Trophoblast cell (in vitro differentiated cells and primary cell): ENCODE results near the gene RAC2.

Experiments
- DNase-seq, 2 donors: peaks; one replicate each; pipeline ENCODE4 v3.0.0-alpha.2; 2016
- H2AFZ ChIP-seq: 2 replicates; pipeline ENCODE4 v1.6.1; 2013; ENCODE audit warnings: low read length, moderate library complexity, mild to moderate bottlenecking; ENCODE audit not compliant: insufficient read depth, poor library complexity
- H2AK5ac ChIP-seq: 2 replicates; pipeline ENCODE4 v1.6.1; 2013; ENCODE audit warnings: mild to moderate bottlenecking, low read length
- H2BK120ac ChIP-seq: 2 replicates; pipeline ENCODE4 v1.6.1; 2013; ENCODE audit warnings: low read length, mild to moderate bottlenecking, moderate library complexity; ENCODE audit not compliant: insufficient read depth, poor library complexity
- H2BK12ac ChIP-seq: 2 replicates; pipeline ENCODE4 v1.6.1; 2013; ENCODE audit warnings: mild to moderate bottlenecking, low read length, moderate library complexity
- H2BK5ac ChIP-seq: 2 replicates; pipeline ENCODE4 v1.6.1; 2013; ENCODE audit warnings: low read length, low read depth, moderate library complexity, mild to moderate bottlenecking; ENCODE audit not compliant: poor library complexity
- H3K14ac ChIP-seq: 2 replicates; pipeline ENCODE4 v1.6.1; 2013; ENCODE audit warnings: mild to moderate bottlenecking, low read length
- H3K18ac ChIP-seq: 2 replicates; pipeline ENCODE4 v1.6.1; 2013; ENCODE audit warnings: mild to moderate bottlenecking, low read length
- H3K23ac ChIP-seq: 2 replicates; pipeline ENCODE4 v1.6.1; 2013; ENCODE audit warnings: low read length
- H3K27ac ChIP-seq: 2 replicates; pipeline ENCODE4 v1.5.1; 2013; ENCODE audit warnings: low read depth, mild to moderate bottlenecking, inconsistent platforms, low read length, moderate library complexity
- H3K27me3 ChIP-seq: 2 replicates; pipeline ENCODE4 v1.6.1; 2013; ENCODE audit warnings: inconsistent platforms, mild to moderate bottlenecking, low read length, moderate library complexity; ENCODE audit not compliant: insufficient read depth
- H3K36me3 ChIP-seq, 2 experiments: 1 replicate in 1 of 2; 2 replicates in 1 of 2; pipeline ENCODE4 v1.6.1; 2013; ENCODE audit warnings: low read length in 2 of 2, mild to moderate bottlenecking in 2 of 2, moderate library complexity in 1 of 2; ENCODE audit not compliant: insufficient read depth in 2 of 2, control insufficient read depth in 1 of 2
- H3K4ac ChIP-seq: 2 replicates; pipeline ENCODE4 v1.6.1; 2013; ENCODE audit warnings: low read depth, mild to moderate bottlenecking, low read length, moderate library complexity
- H3K4me1 ChIP-seq, 2 experiments: 1 replicate in 1 of 2; 2 replicates in 1 of 2; pipeline ENCODE4 v1.6.1; 2013; ENCODE audit warnings: low read length in 2 of 2, mild to moderate bottlenecking in 2 of 2, moderate library complexity in 1 of 2; ENCODE audit not compliant: insufficient read depth in 2 of 2, control insufficient read depth in 1 of 2
- H3K4me2 ChIP-seq: 2 replicates; pipeline ENCODE4 v1.6.1; 2013; ENCODE audit warnings: inconsistent platforms, mild to moderate bottlenecking, low read length, moderate library complexity
- H3K4me3 ChIP-seq: 2 replicates; pipeline ENCODE4 v1.5.1; 2013; ENCODE audit warnings: mild to moderate bottlenecking, low read depth, low read length, inconsistent platforms
- H3K79me1 ChIP-seq: one replicate; pipeline ENCODE4 v1.6.1; 2013; ENCODE audit warnings: low read length
- H3K79me2 ChIP-seq: 2 replicates; pipeline ENCODE4 v1.6.1; 2013; ENCODE audit warnings: low read length, mild to moderate bottlenecking; ENCODE audit not compliant: control insufficient read depth, insufficient read depth, poor library complexity
- H3K9ac ChIP-seq: 2 replicates; pipeline ENCODE4 v1.6.1; 2013; ENCODE audit warnings: mild to moderate bottlenecking, low read length
- H3K9me3 ChIP-seq: 2 replicates; pipeline ENCODE4 v1.6.1; 2013; ENCODE audit warnings: low read depth, mild to moderate bottlenecking, control low read depth, inconsistent platforms, low read length; ENCODE audit not compliant: insufficient read depth
- H4K12ac ChIP-seq: 2 replicates; pipeline ENCODE4 v1.6.1; 2013; ENCODE audit warnings: low read depth, mild to moderate bottlenecking, low read length, moderate library complexity
- H4K8ac ChIP-seq: 2 replicates; pipeline ENCODE4 v1.6.1; 2013; ENCODE audit warnings: low read depth, mild to moderate bottlenecking, low read length, moderate library complexity
- H4K91ac ChIP-seq: one replicate; pipeline ENCODE4 v1.6.1; 2013; ENCODE audit warnings: low read depth, mild to moderate bottlenecking, low read length, moderate library complexity
- WGBS: extraction: QIAGEN DNeasy Blood & Tissue Kit; methylation state at CpG from one replicate; pipeline ENCODE4 v1.1.7; 2013; ENCODE audit warnings: missing lambda C conversion rate; ENCODE audit not compliant: insufficient read length, insufficient coverage; ENCODE audit errors: extremely low coverage; 5-methylcytosine and 5-hydroxymethylcytosine counted together

RAC2 gene

DNA sequence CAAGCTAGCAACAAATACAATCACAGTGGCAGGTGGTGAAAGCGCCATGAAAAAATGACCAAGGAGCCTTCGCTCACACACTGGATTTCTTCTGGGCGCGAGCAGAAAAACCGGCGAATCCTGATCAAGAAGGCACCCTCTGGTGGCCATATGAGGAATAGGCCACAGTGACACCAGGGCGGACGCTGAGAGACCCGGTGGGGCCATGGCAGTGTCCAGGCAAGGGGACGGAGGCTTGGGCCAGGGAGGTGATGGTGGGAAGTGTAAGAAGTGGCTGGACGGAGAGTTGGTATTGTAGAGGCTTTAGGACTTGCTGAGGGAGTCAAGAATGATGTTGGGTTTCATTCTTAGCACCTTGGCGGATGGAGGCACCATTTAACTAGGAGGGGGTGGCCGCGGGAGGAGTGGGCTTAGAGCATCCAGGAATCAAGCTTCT, 16.9 kb upstream of the RAC2 start:
- Histone ChIP-seq H2BK12ac (no peak overlapping the region), H4K8ac (no peak overlapping the region), H4K91ac (no peak overlapping the region), H2AFZ (no peak overlapping the region), H3K79me1 (no peaks in the 10 kb centered on the region), H3K36me3 (no peaks in the 10 kb centered on the region), H2AK5ac (no peak overlapping the region), H4K12ac (no peak overlapping the region), H3K4ac (no peak overlapping the region), H3K27me3 (no peaks in the 10 kb centered on the region), H3K14ac (no peak overlapping the region), H3K27ac (no peak overlapping the region), H2BK5ac (no peak overlapping the region), H3K79me2 (no peaks in the 10 kb centered on the region), H2BK120ac (no peak overlapping the region), H3K23ac (no peak overlapping the region), H3K9ac (no peak overlapping the region), H3K18ac (no peak overlapping the region), H3K4me1 (no peaks in the 10 kb centered on the region), H3K9me3 (peaks cover 12% of the 10 kb centered on the region), H3K4me2 (no peak overlapping the region), H3K4me3 (no peak overlapping the region)
- DNase-seq, result peak; percentile 47 to 79
- WGBS, result no CpG with 5 or more reads among the region's 14 CpGs

DNA sequence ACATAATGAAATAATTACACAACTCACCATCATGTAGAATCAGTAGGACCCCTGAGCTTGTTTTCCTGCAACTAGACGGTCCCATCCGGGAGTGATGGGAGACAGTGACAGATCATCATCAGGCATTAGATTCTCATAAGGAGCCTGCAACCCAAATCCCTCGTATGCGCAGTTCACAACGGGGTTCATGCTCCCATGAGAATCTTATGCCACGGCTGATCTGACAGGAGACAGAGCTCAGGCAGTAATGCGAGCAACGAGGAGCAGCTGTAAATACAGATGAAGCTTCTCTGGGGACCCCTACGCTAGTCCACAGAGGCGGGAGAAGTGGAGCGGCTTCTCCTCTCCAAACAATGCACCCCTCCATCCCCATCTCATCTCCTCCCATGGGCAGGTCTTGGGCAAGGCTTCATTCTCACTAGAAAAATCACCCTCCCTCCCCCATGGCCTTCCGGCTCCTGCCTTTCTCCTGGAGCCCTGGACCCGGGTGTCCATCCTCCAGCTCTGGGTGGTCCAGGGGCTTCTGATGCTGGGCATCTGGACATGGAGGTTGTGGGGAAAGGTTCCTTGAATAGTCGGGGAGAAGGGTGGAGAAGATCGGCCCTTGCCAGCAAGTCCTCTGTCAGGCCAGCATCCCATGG, 16.2 kb upstream of the RAC2 start:
- no peak for DNase-seq
- Histone ChIP-seq H3K4ac (no peak overlapping the region), H3K14ac (no peak overlapping the region), H3K4me1 (no peaks in the 10 kb centered on the region), H4K91ac (no peak overlapping the region), H3K36me3 (no peaks in the 10 kb centered on the region), H3K27me3 (no peaks in the 10 kb centered on the region), H3K18ac (no peak overlapping the region), H3K79me2 (no peaks in the 10 kb centered on the region), H4K12ac (no peak overlapping the region), H3K4me2 (no peak overlapping the region), H3K9ac (no peak overlapping the region), H2BK120ac (no peak overlapping the region), H3K27ac (no peak overlapping the region), H3K23ac (no peak overlapping the region), H2BK12ac (no peak overlapping the region), H4K8ac (no peak overlapping the region), H3K79me1 (no peaks in the 10 kb centered on the region), H2BK5ac (no peak overlapping the region), H3K4me3 (no peak overlapping the region), H2AFZ (no peak overlapping the region), H3K9me3 (peaks cover 12% of the 10 kb centered on the region), H2AK5ac (no peak overlapping the region)
- WGBS, result no CpG with 5 or more reads among the region's 15 CpGs

DNA sequence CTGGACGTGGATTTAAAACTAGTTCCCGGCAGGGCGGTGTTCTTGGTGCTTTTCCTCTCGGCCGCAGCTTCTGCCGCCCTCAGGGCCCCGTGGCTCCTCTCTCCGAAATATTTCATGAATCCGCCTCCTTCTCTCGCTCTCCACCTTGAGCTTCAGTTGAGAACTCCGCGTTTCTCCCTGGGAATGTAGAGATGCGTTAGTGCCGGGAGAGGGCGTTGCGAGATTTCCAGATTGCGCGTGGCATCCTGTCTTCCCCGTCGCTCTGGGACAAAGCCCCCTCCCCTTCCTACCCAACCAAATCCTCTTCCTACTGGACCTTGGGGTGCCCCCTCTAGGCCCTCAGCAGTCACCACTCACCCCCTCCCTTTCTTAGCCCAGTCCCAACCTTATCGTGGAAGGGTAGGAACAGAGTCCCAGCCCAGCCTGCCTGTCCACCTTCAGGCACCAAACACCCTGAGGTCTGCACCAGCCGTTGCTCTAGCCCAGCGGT, 15.5 kb upstream of the RAC2 start:
- WGBS, result no CpG with 5 or more reads among the region's 23 CpGs
- no peak overlapping the region for H3K4me3 ChIP-seq

DNA sequence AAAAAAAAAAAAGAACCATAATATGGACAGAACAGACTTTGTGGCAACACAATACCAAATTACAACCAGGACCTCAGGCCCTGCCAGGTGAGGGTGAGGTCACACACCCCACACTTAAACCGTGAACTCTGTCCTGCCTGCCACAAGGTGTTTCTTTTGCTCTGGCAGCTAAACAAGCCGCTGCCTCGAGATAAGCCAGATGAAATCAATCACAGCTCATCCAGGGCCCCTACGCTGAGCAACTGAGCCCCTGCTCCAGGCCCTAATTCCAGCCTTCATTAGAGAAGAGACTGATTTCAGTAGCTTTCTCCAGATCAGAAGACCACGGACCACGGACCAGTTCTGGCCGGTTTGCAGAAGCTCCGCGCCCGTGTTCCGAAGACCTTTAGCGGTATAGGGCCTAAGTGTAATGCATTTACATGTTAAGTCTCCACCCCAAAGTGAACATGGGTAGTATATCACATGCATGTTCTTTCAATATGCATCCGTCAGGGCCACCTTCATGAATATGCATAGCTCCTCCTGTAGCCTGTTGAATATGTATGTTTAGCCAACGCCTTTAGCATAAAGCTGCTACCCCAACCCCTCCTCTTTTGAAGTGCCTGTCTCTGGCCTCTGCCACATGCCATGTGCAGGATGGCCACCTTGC, 14.8 kb upstream of the RAC2 start:
- no peak for DNase-seq
- Histone ChIP-seq H3K4me2 (no peak overlapping the region), H3K4ac (no peak overlapping the region), H3K4me3 (no peak overlapping the region), H3K36me3 (no peaks in the 10 kb centered on the region), H3K79me1 (no peaks in the 10 kb centered on the region), H3K27me3 (no peaks in the 10 kb centered on the region), H2BK12ac (no peak overlapping the region), H2BK5ac (no peak overlapping the region), H2AFZ (no peak overlapping the region), H4K8ac (no peak overlapping the region), H2AK5ac (no peak overlapping the region), H3K14ac (no peak overlapping the region), H3K79me2 (no peaks in the 10 kb centered on the region), H3K9ac (no peak overlapping the region), H2BK120ac (no peak overlapping the region), H3K9me3 (peaks cover 4% of the 10 kb centered on the region), H3K18ac (no peak overlapping the region), H4K91ac (no peak overlapping the region), H3K4me1 (no peaks in the 10 kb centered on the region), H4K12ac (no peak overlapping the region), H3K27ac (no peak overlapping the region), H3K23ac (no peak overlapping the region)
- no CpG with 5 or more reads among the region's 14 CpGs for WGBS

More for the DNA sequence above, 15.5 kb upstream of the RAC2 start:
- no peak overlapping the region for H3K14ac ChIP-seq
- no peaks in the 10 kb centered on the region for H3K36me3 ChIP-seq
- no peak overlapping the region for H2AFZ ChIP-seq
- H3K4me1 ChIP-seq, result no peaks in the 10 kb centered on the region
- H2BK12ac ChIP-seq, result no peak overlapping the region
- H3K4me2 ChIP-seq, result peak overlapping the region; percentile 48
- no peaks in the 10 kb centered on the region for H3K79me2 ChIP-seq
- H4K12ac ChIP-seq, result no peak overlapping the region
- H4K91ac ChIP-seq, result no peak overlapping the region
- no peak overlapping the region for H4K8ac ChIP-seq
- no peak overlapping the region for H2AK5ac ChIP-seq
- no peak overlapping the region for H3K9ac ChIP-seq
- peaks cover 11% of the 10 kb centered on the region for H3K9me3 ChIP-seq
- H3K27ac ChIP-seq, result no peak overlapping the region
- peak; percentile 15 to 61 for DNase-seq
- H2BK5ac ChIP-seq, result no peak overlapping the region
- no peak overlapping the region for H3K23ac ChIP-seq
- no peak overlapping the region for H2BK120ac ChIP-seq
- no peaks in the 10 kb centered on the region for H3K79me1 ChIP-seq
- no peak overlapping the region for H3K4ac ChIP-seq
- no peaks in the 10 kb centered on the region for H3K27me3 ChIP-seq
- no peak overlapping the region for H3K18ac ChIP-seq
